ENCODE measurements around the gene GALT.

DNA sequence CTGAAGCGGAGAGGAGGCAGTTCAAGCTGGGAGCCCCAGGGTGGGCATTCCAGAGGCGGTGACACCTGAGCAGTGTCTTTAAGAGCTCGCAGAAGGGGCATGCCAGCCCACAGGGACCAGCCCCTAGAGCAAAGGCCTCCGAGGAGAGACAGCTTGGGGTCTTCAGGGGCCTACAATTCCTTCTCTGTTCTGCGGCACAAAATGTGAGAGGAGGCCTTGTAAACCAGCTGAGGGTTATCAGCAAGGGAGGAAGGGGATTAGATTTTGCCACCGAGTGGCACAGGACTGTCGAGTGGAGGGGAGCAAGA, 8.4 kb upstream of the GALT start:
- TF ChIP-seq, protein P1, sequence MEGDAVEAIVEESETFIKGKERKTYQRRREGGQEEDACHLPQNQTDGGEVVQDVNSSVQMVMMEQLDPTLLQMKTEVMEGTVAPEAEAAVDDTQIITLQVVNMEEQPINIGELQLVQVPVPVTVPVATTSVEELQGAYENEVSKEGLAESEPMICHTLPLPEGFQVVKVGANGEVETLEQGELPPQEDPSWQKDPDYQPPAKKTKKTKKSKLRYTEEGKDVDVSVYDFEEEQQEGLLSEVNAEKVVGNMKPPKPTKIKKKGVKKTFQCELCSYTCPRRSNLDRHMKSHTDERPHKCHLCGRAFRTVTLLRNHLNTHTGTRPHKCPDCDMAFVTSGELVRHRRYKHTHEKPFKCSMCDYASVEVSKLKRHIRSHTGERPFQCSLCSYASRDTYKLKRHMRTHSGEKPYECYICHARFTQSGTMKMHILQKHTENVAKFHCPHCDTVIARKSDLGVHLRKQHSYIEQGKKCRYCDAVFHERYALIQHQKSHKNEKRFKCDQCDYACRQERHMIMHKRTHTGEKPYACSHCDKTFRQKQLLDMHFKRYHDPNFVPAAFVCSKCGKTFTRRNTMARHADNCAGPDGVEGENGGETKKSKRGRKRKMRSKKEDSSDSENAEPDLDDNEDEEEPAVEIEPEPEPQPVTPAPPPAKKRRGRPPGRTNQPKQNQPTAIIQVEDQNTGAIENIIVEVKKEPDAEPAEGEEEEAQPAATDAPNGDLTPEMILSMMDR (IDR thresholded peaks at IDR 0.05) = no peak
- no peak for TF ChIP-seq POLR2A (IDR thresholded peaks at IDR 0.05)

All from right lobe of liver (tissue), 4 donors.